Sigmoid colon (tissue), 4 donors: Measurements from ENCODE around the gene SSB.

Experiments used
- CTCF ChIP-seq, 4 experiments: fragments of 450-650 bp in 3 of 4; fragments of 200-600 bp in 1 of 4; IDR thresholded peaks; one replicate each; pipeline ENCODE4 v1.5.1; 2016 to 2019; ENCODE audit warnings: antibody characterized with exemption in 4 of 4, mild to moderate bottlenecking in 3 of 4, moderate library complexity in 2 of 4
- POLR2AphosphoS5 ChIP-seq, 4 donors: sonication (generic); formaldehyde crosslinking; IDR thresholded peaks; one replicate each; pipeline ENCODE4 v1.6.1; 2017; ENCODE audit warnings: antibody characterized with exemption in 4 of 4

GRCh38 chr2:169790581-169790980 lies 8.1 kb upstream of the SSB start:
- TF ChIP-seq CTCF (IDR thresholded peaks at IDR 0.05) (no peak), POLR2AphosphoS5 (IDR thresholded peaks at IDR 0.05) (peak in 1 of 4 donors; percentile 13)
